ENCODE results near the gene TMEM161B.
"Not testable (repeated sequence)": the region's sequence is repeated elsewhere in the genome, so short reads cannot be mapped to it uniquely, and the experiment has no call there.

TMEM161B gene

DNA sequence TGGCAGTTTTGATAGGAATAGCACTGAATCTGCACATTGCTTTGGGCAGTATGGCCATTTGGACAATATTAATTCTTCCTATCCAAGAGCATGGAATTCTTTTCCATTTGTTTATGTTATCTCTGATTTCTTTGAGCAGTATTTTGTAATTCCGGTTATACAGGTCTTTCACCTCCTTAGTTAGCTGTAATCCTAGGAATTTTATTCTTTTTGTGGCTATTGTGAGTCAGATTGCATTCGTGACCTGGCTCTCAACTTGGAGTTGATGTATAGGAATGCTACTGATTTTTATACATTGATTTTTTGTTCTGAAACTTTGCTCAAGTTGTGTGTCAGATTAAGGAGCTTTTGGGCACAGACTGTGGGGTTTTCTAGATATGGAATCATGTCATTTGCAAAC is 24.0 kb downstream of the TMEM161B start (continued):
- TF ChIP-seq, protein P1, sequence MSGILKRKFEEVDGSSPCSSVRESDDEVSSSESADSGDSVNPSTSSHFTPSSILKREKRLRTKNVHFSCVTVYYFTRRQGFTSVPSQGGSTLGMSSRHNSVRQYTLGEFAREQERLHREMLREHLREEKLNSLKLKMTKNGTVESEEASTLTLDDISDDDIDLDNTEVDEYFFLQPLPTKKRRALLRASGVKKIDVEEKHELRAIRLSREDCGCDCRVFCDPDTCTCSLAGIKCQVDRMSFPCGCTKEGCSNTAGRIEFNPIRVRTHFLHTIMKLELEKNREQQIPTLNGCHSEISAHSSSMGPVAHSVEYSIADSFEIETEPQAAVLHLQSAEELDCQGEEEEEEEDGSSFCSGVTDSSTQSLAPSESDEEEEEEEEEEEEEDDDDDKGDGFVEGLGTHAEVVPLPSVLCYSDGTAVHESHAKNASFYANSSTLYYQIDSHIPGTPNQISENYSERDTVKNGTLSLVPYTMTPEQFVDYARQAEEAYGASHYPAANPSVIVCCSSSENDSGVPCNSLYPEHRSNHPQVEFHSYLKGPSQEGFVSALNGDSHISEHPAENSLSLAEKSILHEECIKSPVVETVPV (CRISPR knock-in tag; IDR thresholded peaks at IDR 0.05) = no peak
- TF ChIP-seq SNAI2 (CRISPR knock-in tag; IDR thresholded peaks at IDR 0.05) (no peak), OSR1 (CRISPR knock-in tag; IDR thresholded peaks at IDR 0.05) (no peak), ZNF8 (CRISPR knock-in tag; IDR thresholded peaks at IDR 0.05) (no peak), RARB (CRISPR knock-in tag; IDR thresholded peaks at IDR 0.05) (no peak), GLIS3 (CRISPR knock-in tag; IDR thresholded peaks at IDR 0.05) (no peak), ZC3H10 (CRISPR knock-in tag; IDR thresholded peaks at IDR 0.05) (no peak)

DNA sequence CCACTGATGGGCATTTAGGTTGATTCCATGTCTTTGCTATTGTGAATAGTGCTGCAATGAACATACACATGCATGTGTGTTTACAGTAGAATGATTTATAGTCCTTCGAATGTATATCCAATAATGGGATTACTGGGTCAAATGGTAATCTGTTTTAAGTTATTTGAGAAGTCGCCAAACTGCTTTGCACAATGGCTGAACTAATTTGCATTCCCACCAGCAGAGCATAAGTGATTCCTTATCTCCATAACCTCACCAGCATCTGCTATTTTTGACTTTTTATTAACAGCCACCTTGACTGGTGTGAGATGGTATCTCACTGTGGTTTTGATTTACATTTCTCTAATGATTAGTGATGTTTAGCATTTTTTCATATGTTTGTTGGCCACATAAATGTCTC is 25.2 kb downstream of the TMEM161B start:
- ATAC-seq = not testable (repeated sequence)

DNA sequence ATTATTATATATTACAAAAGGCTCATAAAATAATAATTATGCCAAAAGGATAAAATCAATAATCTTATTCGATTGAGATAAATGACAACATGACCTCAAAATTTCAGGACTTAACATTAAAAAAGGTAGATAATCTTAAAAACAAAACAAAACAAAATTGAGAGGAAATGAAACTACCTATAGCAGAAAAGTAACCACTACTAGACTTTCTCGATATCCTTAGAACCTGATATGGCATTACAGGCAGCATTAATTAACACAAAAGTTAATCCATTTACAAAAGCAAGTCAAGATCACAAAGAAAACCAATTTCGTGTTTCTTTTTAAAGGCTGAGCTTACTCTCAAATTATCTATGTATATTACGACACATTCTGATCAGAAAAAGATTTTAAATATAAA is 29.9 kb downstream of the TMEM161B start:
- no peak for ATAC-seq
- TF ChIP-seq, protein P2, sequence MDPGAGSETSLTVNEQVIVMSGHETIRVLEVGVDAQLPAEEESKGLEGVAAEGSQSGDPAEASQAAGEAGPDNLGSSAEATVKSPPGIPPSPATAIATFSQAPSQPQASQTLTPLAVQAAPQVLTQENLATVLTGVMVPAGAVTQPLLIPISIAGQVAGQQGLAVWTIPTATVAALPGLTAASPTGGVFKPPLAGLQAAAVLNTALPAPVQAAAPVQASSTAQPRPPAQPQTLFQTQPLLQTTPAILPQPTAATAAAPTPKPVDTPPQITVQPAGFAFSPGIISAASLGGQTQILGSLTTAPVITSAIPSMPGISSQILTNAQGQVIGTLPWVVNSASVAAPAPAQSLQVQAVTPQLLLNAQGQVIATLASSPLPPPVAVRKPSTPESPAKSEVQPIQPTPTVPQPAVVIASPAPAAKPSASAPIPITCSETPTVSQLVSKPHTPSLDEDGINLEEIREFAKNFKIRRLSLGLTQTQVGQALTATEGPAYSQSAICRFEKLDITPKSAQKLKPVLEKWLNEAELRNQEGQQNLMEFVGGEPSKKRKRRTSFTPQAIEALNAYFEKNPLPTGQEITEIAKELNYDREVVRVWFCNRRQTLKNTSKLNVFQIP (CRISPR knock-in tag; IDR thresholded peaks at IDR 0.05; ENCODE audit: borderline replicate concordance, low read depth) = no peak
- TF ChIP-seq CSDC2 (CRISPR knock-in tag; IDR thresholded peaks at IDR 0.05) (no peak), ZNF70 (CRISPR knock-in tag; IDR thresholded peaks at IDR 0.05) (no peak), TCF4 (CRISPR knock-in tag; IDR thresholded peaks at IDR 0.05; ENCODE audit: borderline replicate concordance) (no peak), TOX (CRISPR knock-in tag; IDR thresholded peaks at IDR 0.05; ENCODE audit: borderline replicate concordance) (no peak), BACH2 (CRISPR knock-in tag; IDR thresholded peaks at IDR 0.05; ENCODE audit: borderline replicate concordance) (no peak), OSR1 (CRISPR knock-in tag; IDR thresholded peaks at IDR 0.05) (no peak), ARNTL (CRISPR knock-in tag; IDR thresholded peaks at IDR 0.05; ENCODE audit: borderline replicate concordance, low read depth) (no peak), ZC3H10 (CRISPR knock-in tag; IDR thresholded peaks at IDR 0.05) (no peak), ZFP30 (CRISPR knock-in tag; IDR thresholded peaks at IDR 0.05) (no peak), ZNF8 (CRISPR knock-in tag; IDR thresholded peaks at IDR 0.05) (no peak), ZFP3 (CRISPR knock-in tag; IDR thresholded peaks at IDR 0.05) (no peak), RARB (CRISPR knock-in tag; IDR thresholded peaks at IDR 0.05) (no peak), ISL1 (CRISPR knock-in tag; IDR thresholded peaks at IDR 0.05) (no peak), PPARA (CRISPR knock-in tag; IDR thresholded peaks at IDR 0.05; ENCODE audit: borderline replicate concordance) (no peak), ESRRG (CRISPR knock-in tag; IDR thresholded peaks at IDR 0.05) (no peak)
- TF ChIP-seq, protein P3, sequence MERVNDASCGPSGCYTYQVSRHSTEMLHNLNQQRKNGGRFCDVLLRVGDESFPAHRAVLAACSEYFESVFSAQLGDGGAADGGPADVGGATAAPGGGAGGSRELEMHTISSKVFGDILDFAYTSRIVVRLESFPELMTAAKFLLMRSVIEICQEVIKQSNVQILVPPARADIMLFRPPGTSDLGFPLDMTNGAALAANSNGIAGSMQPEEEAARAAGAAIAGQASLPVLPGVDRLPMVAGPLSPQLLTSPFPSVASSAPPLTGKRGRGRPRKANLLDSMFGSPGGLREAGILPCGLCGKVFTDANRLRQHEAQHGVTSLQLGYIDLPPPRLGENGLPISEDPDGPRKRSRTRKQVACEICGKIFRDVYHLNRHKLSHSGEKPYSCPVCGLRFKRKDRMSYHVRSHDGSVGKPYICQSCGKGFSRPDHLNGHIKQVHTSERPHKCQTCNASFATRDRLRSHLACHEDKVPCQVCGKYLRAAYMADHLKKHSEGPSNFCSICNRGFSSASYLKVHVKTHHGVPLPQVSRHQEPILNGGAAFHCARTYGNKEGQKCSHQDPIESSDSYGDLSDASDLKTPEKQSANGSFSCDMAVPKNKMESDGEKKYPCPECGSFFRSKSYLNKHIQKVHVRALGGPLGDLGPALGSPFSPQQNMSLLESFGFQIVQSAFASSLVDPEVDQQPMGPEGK (CRISPR knock-in tag; IDR thresholded peaks at IDR 0.05; ENCODE audit: borderline replicate concordance) = no peak
- TF ChIP-seq, protein P4, sequence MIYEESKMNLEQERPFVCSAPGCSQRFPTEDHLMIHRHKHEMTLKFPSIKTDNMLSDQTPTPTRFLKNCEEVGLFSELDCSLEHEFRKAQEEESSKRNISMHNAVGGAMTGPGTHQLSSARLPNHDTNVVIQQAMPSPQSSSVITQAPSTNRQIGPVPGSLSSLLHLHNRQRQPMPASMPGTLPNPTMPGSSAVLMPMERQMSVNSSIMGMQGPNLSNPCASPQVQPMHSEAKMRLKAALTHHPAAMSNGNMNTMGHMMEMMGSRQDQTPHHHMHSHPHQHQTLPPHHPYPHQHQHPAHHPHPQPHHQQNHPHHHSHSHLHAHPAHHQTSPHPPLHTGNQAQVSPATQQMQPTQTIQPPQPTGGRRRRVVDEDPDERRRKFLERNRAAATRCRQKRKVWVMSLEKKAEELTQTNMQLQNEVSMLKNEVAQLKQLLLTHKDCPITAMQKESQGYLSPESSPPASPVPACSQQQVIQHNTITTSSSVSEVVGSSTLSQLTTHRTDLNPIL (CRISPR knock-in tag; IDR thresholded peaks at IDR 0.05; ENCODE audit: low read depth) = no peak

DNA sequence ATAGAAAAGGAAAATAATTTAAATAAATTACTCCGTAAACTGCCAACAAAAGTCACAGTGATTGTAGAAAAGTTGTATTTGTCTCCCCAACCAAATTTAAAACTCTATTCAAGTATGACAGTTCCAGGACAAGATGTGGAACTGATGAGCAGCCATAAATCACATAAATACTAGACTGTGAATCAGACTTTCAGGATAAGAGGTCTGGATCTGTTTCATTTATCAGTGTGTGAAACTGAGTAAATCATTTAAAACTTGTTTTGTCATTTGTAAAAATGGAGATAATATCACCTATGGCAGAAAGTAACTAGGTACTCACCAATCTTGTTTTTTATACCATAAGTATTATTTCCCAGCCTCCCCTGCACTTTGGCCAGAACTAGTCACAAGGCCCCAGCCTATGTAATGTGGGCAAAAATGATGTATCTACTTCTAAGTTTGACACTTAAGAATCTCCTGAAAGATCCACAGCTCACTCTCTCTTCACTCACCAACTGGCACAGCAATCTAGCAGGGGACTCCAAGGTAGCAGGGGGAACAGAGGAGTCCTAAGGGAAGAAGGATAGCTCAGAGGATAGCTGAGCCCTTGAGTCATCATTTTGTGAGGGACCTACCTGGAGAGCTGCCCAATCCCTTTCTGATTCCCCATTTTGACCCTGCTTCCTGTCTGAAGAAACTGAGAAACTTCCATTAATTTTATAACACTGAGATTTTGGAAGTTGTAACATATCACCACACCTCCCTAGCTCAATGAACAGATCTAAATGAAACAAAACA is 31.6 kb downstream of the TMEM161B start:
- TF ChIP-seq, protein P1 (CRISPR knock-in tag; IDR thresholded peaks at IDR 0.05) = no peak
- TF ChIP-seq, protein P3 (CRISPR knock-in tag; IDR thresholded peaks at IDR 0.05; ENCODE audit: borderline replicate concordance) = no peak
- TF ChIP-seq TCF4 (CRISPR knock-in tag; IDR thresholded peaks at IDR 0.05; ENCODE audit: borderline replicate concordance) (no peak), RARB (CRISPR knock-in tag; IDR thresholded peaks at IDR 0.05) (no peak), BACH2 (CRISPR knock-in tag; IDR thresholded peaks at IDR 0.05; ENCODE audit: borderline replicate concordance) (no peak), ZNF70 (CRISPR knock-in tag; IDR thresholded peaks at IDR 0.05) (no peak), ZFP30 (CRISPR knock-in tag; IDR thresholded peaks at IDR 0.05) (no peak)
- TF ChIP-seq, protein P5, sequence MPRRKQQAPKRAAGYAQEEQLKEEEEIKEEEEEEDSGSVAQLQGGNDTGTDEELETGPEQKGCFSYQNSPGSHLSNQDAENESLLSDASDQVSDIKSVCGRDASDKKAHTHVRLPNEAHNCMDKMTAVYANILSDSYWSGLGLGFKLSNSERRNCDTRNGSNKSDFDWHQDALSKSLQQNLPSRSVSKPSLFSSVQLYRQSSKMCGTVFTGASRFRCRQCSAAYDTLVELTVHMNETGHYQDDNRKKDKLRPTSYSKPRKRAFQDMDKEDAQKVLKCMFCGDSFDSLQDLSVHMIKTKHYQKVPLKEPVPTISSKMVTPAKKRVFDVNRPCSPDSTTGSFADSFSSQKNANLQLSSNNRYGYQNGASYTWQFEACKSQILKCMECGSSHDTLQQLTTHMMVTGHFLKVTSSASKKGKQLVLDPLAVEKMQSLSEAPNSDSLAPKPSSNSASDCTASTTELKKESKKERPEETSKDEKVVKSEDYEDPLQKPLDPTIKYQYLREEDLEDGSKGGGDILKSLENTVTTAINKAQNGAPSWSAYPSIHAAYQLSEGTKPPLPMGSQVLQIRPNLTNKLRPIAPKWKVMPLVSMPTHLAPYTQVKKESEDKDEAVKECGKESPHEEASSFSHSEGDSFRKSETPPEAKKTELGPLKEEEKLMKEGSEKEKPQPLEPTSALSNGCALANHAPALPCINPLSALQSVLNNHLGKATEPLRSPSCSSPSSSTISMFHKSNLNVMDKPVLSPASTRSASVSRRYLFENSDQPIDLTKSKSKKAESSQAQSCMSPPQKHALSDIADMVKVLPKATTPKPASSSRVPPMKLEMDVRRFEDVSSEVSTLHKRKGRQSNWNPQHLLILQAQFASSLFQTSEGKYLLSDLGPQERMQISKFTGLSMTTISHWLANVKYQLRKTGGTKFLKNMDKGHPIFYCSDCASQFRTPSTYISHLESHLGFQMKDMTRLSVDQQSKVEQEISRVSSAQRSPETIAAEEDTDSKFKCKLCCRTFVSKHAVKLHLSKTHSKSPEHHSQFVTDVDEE (CRISPR knock-in tag; IDR thresholded peaks at IDR 0.05) = no peak
- peak; percentile 43; the same call in 1 of the 3 replicates for ATAC-seq
